HFFc6 (cell line): Measurements from ENCODE around the gene NAV1. TPM values are rescaled to one million over a fixed set of nuclear protein-coding genes. Genes with fewer than 3 reads are reported as not detected.
"Not testable (repeated sequence)": the region's sequence is repeated elsewhere in the genome, so short reads cannot be mapped to it uniquely, and the experiment has no call there.

Experiments used
- DNase-seq: peaks from one replicate; pipeline ENCODE4 v3.0.0-alpha.2; 2018
- H3K27ac Mint-ChIP-seq: 2 replicates; pipeline ENCODE4 v1.8.0; 2020; ENCODE audit warnings: mild to moderate bottlenecking, mixed read lengths
- H3K27me3 Mint-ChIP-seq: 2 replicates; pipeline ENCODE4 v1.8.0; 2021; ENCODE audit warnings: mild to moderate bottlenecking, moderate library complexity, mixed read lengths; ENCODE audit not compliant: insufficient read depth
- H3K36me3 Mint-ChIP-seq: 2 replicates; pipeline ENCODE4 v1.8.0; 2021; ENCODE audit warnings: low read depth, mixed read lengths
- H3K4me1 Mint-ChIP-seq: 2 replicates; pipeline ENCODE4 v1.8.0; 2020; ENCODE audit warnings: low read depth, mixed read lengths
- H3K4me3 Mint-ChIP-seq: 2 replicates; pipeline ENCODE4 v1.8.0; 2020; ENCODE audit warnings: mild to moderate bottlenecking, moderate library complexity, mixed read lengths
- H3K9me3 Mint-ChIP-seq: 2 replicates; pipeline ENCODE4 v1.8.0; 2020; ENCODE audit warnings: mild to moderate bottlenecking, mixed read lengths
- CTCF ChIP-seq: fragments of 200-600 bp; sonication (generic); IDR thresholded peaks from 2 replicates; pipeline ENCODE4 v1.5.0; 2021; ENCODE audit warnings: antibody characterized with exemption, mild to moderate bottlenecking
- total RNA-seq, 6 experiments: library from RNA; stranded (reverse); fragmentation: NEBNext Ultra II Directional; extraction: Animal tissue kit (Norgen Biotek cat#: 25700); gene quantifications; 2 replicates in 1 of 6; 3 replicates in 5 of 6; pipeline ENCODE4 v1.2.3, GENCODE V29; 2021

Gene NAV1
- total RNA-seq, 6 experiments from 2014 or later = 72.9 to 88.0 (median 78.4) TPM

GRCh38 chr1:201542309-201543035 is 3.5 kb downstream of the NAV1 start:
- DNase-seq = peak; percentile 66
- no peak for TF ChIP-seq CTCF
- Mint-ChIP-seq H3K4me3 (peak overlapping the region; percentile 89), H3K4me1 (peaks cover 74% of the 10 kb centered on the region), H3K27me3 (peaks cover 3% of the 10 kb centered on the region; the same call in 1 of the 2 replicates), H3K9me3 (no peaks in the 10 kb centered on the region), H3K27ac (peak overlapping the region; percentile 92), H3K36me3 (peaks cover 16% of the 10 kb centered on the region; the same call in 1 of the 2 replicates)

GRCh38 chr1:201543871-201544642 is 5.1 kb downstream of the NAV1 start:
- no peak for DNase-seq
- Mint-ChIP-seq H3K27me3 (peaks cover 3% of the 10 kb centered on the region; the same call in 1 of the 2 replicates), H3K4me3 (peak overlapping the region; percentile 89), H3K9me3 (no peaks in the 10 kb centered on the region), H3K36me3 (peaks cover 16% of the 10 kb centered on the region; the same call in 1 of the 2 replicates), H3K27ac (peak overlapping the region; percentile 92), H3K4me1 (peaks cover 71% of the 10 kb centered on the region)
- no peak for TF ChIP-seq CTCF

GRCh38 chr1:201544710-201545109 is 5.8 kb downstream of the NAV1 start:
- Mint-ChIP-seq H3K9me3 (no peaks in the 10 kb centered on the region), H3K27ac (peak overlapping the region; percentile 92), H3K27me3 (peaks cover 3% of the 10 kb centered on the region; the same call in 1 of the 2 replicates), H3K36me3 (peaks cover 16% of the 10 kb centered on the region; the same call in 1 of the 2 replicates), H3K4me1 (peaks cover 73% of the 10 kb centered on the region), H3K4me3 (peak overlapping the region; percentile 89; the same call in 1 of the 2 replicates)
- TF ChIP-seq CTCF = no peak
- DNase-seq = no peak

- peaks cover 15% of the 10 kb centered on the region; the same call in 1 of the 2 replicates for H3K36me3 Mint-ChIP-seq
- no peak for DNase-seq
- peaks cover 69% of the 10 kb centered on the region for H3K4me1 Mint-ChIP-seq
- H3K4me3 Mint-ChIP-seq = no peak overlapping the region
- H3K27ac Mint-ChIP-seq = no peak overlapping the region; the same call in 1 of the 2 replicates
- no peaks in the 10 kb centered on the region for H3K9me3 Mint-ChIP-seq
- no peak; the same call in 1 of the 2 replicates for TF ChIP-seq CTCF
- H3K27me3 Mint-ChIP-seq = peaks cover 3% of the 10 kb centered on the region; the same call in 1 of the 2 replicates
Observed at GRCh38 chr1:201545851-201546492, 7.0 kb downstream of the NAV1 start.

- H3K9me3 Mint-ChIP-seq, H3K4me3 Mint-ChIP-seq, H3K27me3 Mint-ChIP-seq, H3K27ac Mint-ChIP-seq, DNase-seq: not testable (repeated sequence)
- H3K36me3 Mint-ChIP-seq = peaks cover 18% of the 10 kb centered on the region
- H3K4me1 Mint-ChIP-seq = peaks cover 69% of the 10 kb centered on the region
Observed at GRCh38 chr1:201549522-201549921, 10.6 kb downstream of the NAV1 start.
